ENCODE measurements around the gene PSMD13.

Gene PSMD13

GRCh38 chr11:204587-205109, 32.1 kb upstream of the PSMD13 start:
- no peak for DNase-seq (ENCODE audit: low read depth, low spot score)

- DNase-seq (ENCODE audit: low read depth, low spot score): no peak
These were observed 31.4 kb upstream of the PSMD13 start for GRCh38 chr11:205221-206001.

- no peak for DNase-seq (ENCODE audit: low read depth, low spot score)
These were observed 30.8 kb upstream of the PSMD13 start for GRCh38 chr11:206002-206384.

GRCh38 chr11:206526-207207, 30.1 kb upstream of the PSMD13 start:
- no peak for DNase-seq (ENCODE audit: low read depth, low spot score)

GRCh38 chr11:207208-207862, 29.4 kb upstream of the PSMD13 start, which contains the start of the genes BET1L and RIC8A:
Gene BET1L (minus strand): TSS chr11:207399. CDS start chr11:207321, 78 bp downstream.
Gene RIC8A (plus strand): TSS chr11:207708. CDS start chr11:208855, 1,147 bp downstream.
- DNase-seq (ENCODE audit: low read depth, low spot score): peak; percentile 93

GRCh38 chr11:207863-208180, 29.0 kb upstream of the PSMD13 start:
- DNase-seq (ENCODE audit: low read depth, low spot score): no peak

GRCh38 chr11:208181-208916, 28.4 kb upstream of the PSMD13 start:
- no peak for DNase-seq (ENCODE audit: low read depth, low spot score)

GRCh38 chr11:208917-209260, 27.9 kb upstream of the PSMD13 start:
- DNase-seq (ENCODE audit: low read depth, low spot score): no peak

- no peak for DNase-seq (ENCODE audit: low read depth, low spot score)
These were observed 27.3 kb upstream of the PSMD13 start for GRCh38 chr11:209275-210121.

- DNase-seq (ENCODE audit: low read depth, low spot score): no peak
These were observed 26.5 kb upstream of the PSMD13 start for GRCh38 chr11:210122-210802.

- DNase-seq (ENCODE audit: low read depth, low spot score): no peak
These were observed 26.0 kb upstream of the PSMD13 start for GRCh38 chr11:210803-211180.

GRCh38 chr11:211295-211694, 25.5 kb upstream of the PSMD13 start:
- DNase-seq (ENCODE audit: low read depth, low spot score): no peak

- no peak for DNase-seq (ENCODE audit: low read depth, low spot score)
These were observed 25.0 kb upstream of the PSMD13 start for GRCh38 chr11:211741-212140.

- DNase-seq (ENCODE audit: low read depth, low spot score): no peak
These were observed 24.4 kb upstream of the PSMD13 start for GRCh38 chr11:212150-213100.

GRCh38 chr11:213111-213510, 23.7 kb upstream of the PSMD13 start:
- no peak for DNase-seq (ENCODE audit: low read depth, low spot score)

GRCh38 chr11:214083-214482, 22.7 kb upstream of the PSMD13 start:
- no peak for DNase-seq (ENCODE audit: low read depth, low spot score)

GRCh38 chr11:215581-216037, 21.2 kb upstream of the PSMD13 start:
- DNase-seq (ENCODE audit: low read depth, low spot score): no peak

GRCh38 chr11:216081-216974, 20.4 kb upstream of the PSMD13 start:
- DNase-seq (ENCODE audit: low read depth, low spot score): no peak
